ENCODE results near the gene ABCF3. TPM values are rescaled to one million over a fixed set of nuclear protein-coding genes. Genes with fewer than 3 reads are reported as not detected.

The ABCF3 gene
- total RNA-seq, 4 donors from 2014 or later, result 11.8 to 73.0 (median 36.8) TPM

- H3K9me3 ChIP-seq, result no peaks in the 10 kb centered on the region
- H3K27me3 ChIP-seq, result no peaks in the 10 kb centered on the region
- TF ChIP-seq CTCF (IDR thresholded peaks at IDR 0.05) (no peak), POLR2A (IDR thresholded peaks at IDR 0.05) (no peak)
- intact Hi-C loops (cut with DNase I; ENCODE audit: low total_unique reads), result no loop called here
- H3K36me3 ChIP-seq, result no peaks in the 10 kb centered on the region
- no peak overlapping the region for H3K27ac ChIP-seq
- no peak for DNase-seq
- no peaks in the 10 kb centered on the region for H3K4me1 ChIP-seq
- no peak overlapping the region for H3K4me3 ChIP-seq
Measured at GRCh38 chr3:184166671-184167070, 19.3 kb upstream of the ABCF3 start.

- no peaks in the 10 kb centered on the region for H3K36me3 ChIP-seq
- DNase-seq, result no peak
- peak overlapping the region; percentile 23 to 80 for H3K27ac ChIP-seq
- intact Hi-C loops (cut with DNase I; ENCODE audit: low total_unique reads), result no loop called here
- TF ChIP-seq CTCF (IDR thresholded peaks at IDR 0.05) (no peak), POLR2A (IDR thresholded peaks at IDR 0.05) (no peak)
- no peaks in the 10 kb centered on the region for H3K27me3 ChIP-seq
- H3K4me1 ChIP-seq, result no peaks in the 10 kb centered on the region
- no peaks in the 10 kb centered on the region for H3K9me3 ChIP-seq
- no peak overlapping the region for H3K4me3 ChIP-seq
Measured at GRCh38 chr3:184167786-184168185, 18.2 kb upstream of the ABCF3 start.

- DNase-seq, result peak in 1 of 2 donors; percentile 47
- Histone ChIP-seq H3K27ac (peak overlapping the region; percentile 23 to 80), H3K4me1 (no peaks in the 10 kb centered on the region), H3K4me3 (no peak overlapping the region), H3K9me3 (no peaks in the 10 kb centered on the region), H3K36me3 (no peaks in the 10 kb centered on the region), H3K27me3 (no peaks in the 10 kb centered on the region)
- no peak for TF ChIP-seq POLR2A (IDR thresholded peaks at IDR 0.05)
- no peak for TF ChIP-seq CTCF (IDR thresholded peaks at IDR 0.05)
- intact Hi-C loops (cut with DNase I; ENCODE audit: low total_unique reads), result no loop called here
Measured at GRCh38 chr3:184168363-184169120, 17.5 kb upstream of the ABCF3 start.

- Histone ChIP-seq H3K4me3 (no peak overlapping the region), H3K27ac (peak overlapping the region; percentile 23 to 80), H3K9me3 (no peaks in the 10 kb centered on the region), H3K36me3 (no peaks in the 10 kb centered on the region), H3K27me3 (no peaks in the 10 kb centered on the region), H3K4me1 (peaks cover 0 to 6% of the 10 kb centered on the region in 2 donors)
- TF ChIP-seq CTCF (IDR thresholded peaks at IDR 0.05) (no peak), POLR2A (IDR thresholded peaks at IDR 0.05) (no peak)
- DNase-seq, result no peak
- intact Hi-C loops (cut with DNase I; ENCODE audit: low total_unique reads), result no loop called here
Measured at GRCh38 chr3:184169896-184170875, 15.8 kb upstream of the ABCF3 start.

- Histone ChIP-seq H3K27ac (peak overlapping the region in 1 of 2 donors; percentile 7), H3K36me3 (no peaks in the 10 kb centered on the region), H3K9me3 (no peaks in the 10 kb centered on the region), H3K4me1 (peaks cover 0 to 6% of the 10 kb centered on the region in 2 donors), H3K27me3 (no peaks in the 10 kb centered on the region), H3K4me3 (no peak overlapping the region)
- no peak for DNase-seq
- no peak for TF ChIP-seq CTCF (IDR thresholded peaks at IDR 0.05)
- no peak for TF ChIP-seq POLR2A (IDR thresholded peaks at IDR 0.05)
- intact Hi-C loops (cut with DNase I; ENCODE audit: low total_unique reads), result no loop called here
Measured at GRCh38 chr3:184171562-184171961, 14.4 kb upstream of the ABCF3 start.
